Prostate gland (tissue), 2 donors: ENCODE measurements around the gene SLC49A3.

Source experiments
- POLR2A ChIP-seq: fragments of 450-650 bp; IDR thresholded peaks from one replicate; pipeline ENCODE4 v1.6.1; 2016; ENCODE audit warnings: antibody characterized with exemption, mild to moderate bottlenecking
- TF ChIP-seq, protein P1 (sequence below), 4 experiments: fragments of 200-600 bp in 2 of 4; fragments of 450-650 bp in 2 of 4; sonication (generic) in 2 of 4; IDR thresholded peaks; 1 replicate in 3 of 4; 2 replicates in 1 of 4; pipeline ENCODE4 v1.5.1; 2016 to 2019; ENCODE audit warnings: antibody characterized with exemption in 4 of 4, mild to moderate bottlenecking in 2 of 4, moderate library complexity in 2 of 4

DNA sequence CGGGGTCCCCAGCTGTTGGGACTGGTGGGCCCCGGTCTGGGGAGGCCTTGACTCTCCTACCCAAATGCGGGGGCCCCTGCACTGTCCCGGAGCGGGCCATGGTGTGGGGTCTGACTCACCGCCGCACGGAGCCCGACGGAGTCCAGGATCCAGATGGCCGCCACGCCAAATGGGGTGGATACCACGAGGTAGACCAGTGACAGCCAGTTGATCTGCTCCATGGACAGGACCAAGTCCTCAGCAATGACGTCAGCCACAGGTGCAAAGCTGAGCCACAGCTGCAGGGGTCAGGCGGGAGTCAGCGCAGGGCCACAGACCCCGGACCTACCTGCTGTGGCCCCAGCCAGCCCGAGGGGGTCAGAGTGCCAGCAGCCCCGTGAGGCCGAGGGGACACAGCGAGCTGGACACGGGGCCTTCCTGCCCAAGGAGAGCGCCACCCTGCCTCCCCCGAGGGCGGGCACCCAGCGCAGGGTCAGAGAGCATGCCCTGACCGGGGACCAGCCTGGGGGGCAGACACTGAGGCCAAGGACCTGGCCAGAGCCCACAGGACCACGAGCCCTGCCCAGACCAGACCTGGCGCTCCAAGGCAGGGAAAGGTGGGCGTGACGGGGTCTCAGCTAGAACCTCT is 2.4 kb downstream of the SLC49A3 start:
- TF ChIP-seq, protein P1, sequence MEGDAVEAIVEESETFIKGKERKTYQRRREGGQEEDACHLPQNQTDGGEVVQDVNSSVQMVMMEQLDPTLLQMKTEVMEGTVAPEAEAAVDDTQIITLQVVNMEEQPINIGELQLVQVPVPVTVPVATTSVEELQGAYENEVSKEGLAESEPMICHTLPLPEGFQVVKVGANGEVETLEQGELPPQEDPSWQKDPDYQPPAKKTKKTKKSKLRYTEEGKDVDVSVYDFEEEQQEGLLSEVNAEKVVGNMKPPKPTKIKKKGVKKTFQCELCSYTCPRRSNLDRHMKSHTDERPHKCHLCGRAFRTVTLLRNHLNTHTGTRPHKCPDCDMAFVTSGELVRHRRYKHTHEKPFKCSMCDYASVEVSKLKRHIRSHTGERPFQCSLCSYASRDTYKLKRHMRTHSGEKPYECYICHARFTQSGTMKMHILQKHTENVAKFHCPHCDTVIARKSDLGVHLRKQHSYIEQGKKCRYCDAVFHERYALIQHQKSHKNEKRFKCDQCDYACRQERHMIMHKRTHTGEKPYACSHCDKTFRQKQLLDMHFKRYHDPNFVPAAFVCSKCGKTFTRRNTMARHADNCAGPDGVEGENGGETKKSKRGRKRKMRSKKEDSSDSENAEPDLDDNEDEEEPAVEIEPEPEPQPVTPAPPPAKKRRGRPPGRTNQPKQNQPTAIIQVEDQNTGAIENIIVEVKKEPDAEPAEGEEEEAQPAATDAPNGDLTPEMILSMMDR (IDR thresholded peaks at IDR 0.05), result no peak
- no peak for TF ChIP-seq POLR2A
